HCT116 (cell line): ENCODE measurements around the gene MTG1. TPM values are rescaled to one million over a fixed set of nuclear protein-coding genes. Genes with fewer than 3 reads are reported as not detected.

Experiments
- ATAC-seq: fragments of 200-7000 bp; cut with Tn5 transposase; 2 replicates; pipeline ENCODE4 v1.9.1; 2020; ENCODE audit warnings: mild to moderate bottlenecking, moderate library complexity
- BruUV-seq: library from RNA; stranded (reverse); fragments of 400-500 nt; replicated peaks from 2 replicates; lab custom pipeline; 2021; lab: Mats Ljungman, UMichigan
- CTCF ChIA-PET: fragments of 300-600 bp; sonication (Branson Sonifier 250); formaldehyde crosslinking; loops from one replicate; lab custom pipeline; 2021; ENCODE audit warnings: antibody characterized with exemption; lab: Charles Lee
- POLR2A ChIA-PET: fragments of 300-600, 350-600 bp; sonication (Branson Sonifier 250); formaldehyde crosslinking; loops from one replicate; lab custom pipeline; 2021; ENCODE audit warnings: antibody characterized with exemption; lab: Charles Lee
- RAD21 ChIA-PET, 2 experiments: fragments of 300-600 bp; sonication (Branson Sonifier 250); formaldehyde crosslinking; loops; one replicate each; lab custom pipeline; 2023; ENCODE audit warnings: low total read pairs in 2 of 2; ENCODE audit not compliant: uncharacterized antibody in 2 of 2, unreplicated experiment in 2 of 2, low non-redundant PET in 1 of 2; lab: Charles Lee
- DNase-seq: peaks from one replicate; pipeline ENCODE4 v3.0.0-alpha.2; 2010; ENCODE audit warnings: low read depth, low spot score
- H2AFZ ChIP-seq: fragments of 200-600 bp; shearing (Covaris generic), sonication (generic); 2 replicates; pipeline ENCODE4 v1.6.1; 2017; ENCODE audit warnings: low read depth, mixed run types, mixed read lengths, antibody characterized with exemption, low read length; ENCODE audit not compliant: poor library complexity, severe bottlenecking
- H3K27ac ChIP-seq: 2 replicates; pipeline ENCODE4 v1.5.1; 2012; ENCODE audit warnings: low read depth, low read length
- H3K27me3 ChIP-seq: fragments of 200-600 bp; sonication (generic); 2 replicates; pipeline ENCODE4 v1.6.1; 2016; ENCODE audit warnings: mixed run types, low read length, mixed read lengths; ENCODE audit not compliant: insufficient read depth
- H3K36me3 ChIP-seq, 2 experiments: fragments of 200-500 bp in 1 of 2; fragments of 200-600 bp in 1 of 2; sonication (Bioruptor generic) in 1 of 2; sonication (generic) in 1 of 2; 2 replicates each; pipeline versions ENCODE4 v1.5.1 to v1.6.1; 2014 to 2016; ENCODE audit warnings: low read length in 2 of 2, inconsistent platforms in 1 of 2, mixed read lengths in 1 of 2, mixed run types in 1 of 2; ENCODE audit not compliant: insufficient read depth in 2 of 2, control insufficient read depth in 1 of 2
- H3K4me1 ChIP-seq, 2 experiments: fragments of 200-600 bp in 1 of 2; sonication (generic) in 1 of 2; 2 replicates each; pipeline versions ENCODE4 v1.5.1 to v1.6.1; 2012 to 2017; ENCODE audit warnings: low read length in 2 of 2, inconsistent platforms in 1 of 2, mild to moderate bottlenecking in 1 of 2, mixed read lengths in 1 of 2, mixed run types in 1 of 2, moderate library complexity in 1 of 2; ENCODE audit not compliant: insufficient read depth in 2 of 2, control insufficient read depth in 1 of 2
- H3K4me2 ChIP-seq: fragments of 200-600 bp; sonication (generic); 2 replicates; pipeline ENCODE4 v1.6.1; 2017; ENCODE audit warnings: mixed run types, low read length, mixed read lengths
- H3K4me3 ChIP-seq, 2 experiments: fragments of 200-600 bp in 1 of 2; sonication (generic) in 1 of 2; replicated peaks in 1 of 2; 2 replicates each; pipeline ENCODE4 v1.5.1; 2011 to 2016; ENCODE audit warnings: low read length in 2 of 2, control low read depth in 1 of 2, low read depth in 1 of 2, mild to moderate bottlenecking in 1 of 2, mixed read lengths in 1 of 2, mixed run types in 1 of 2
- H3K79me2 ChIP-seq: fragments of 200-600 bp; sonication (generic); 2 replicates; pipeline ENCODE4 v1.6.1; 2017; ENCODE audit warnings: mild to moderate bottlenecking, mixed run types, low read length, moderate library complexity, mixed read lengths; ENCODE audit not compliant: insufficient read depth
- H3K9ac ChIP-seq: fragments of 200-600 bp; sonication (generic); 2 replicates; pipeline ENCODE4 v1.6.1; 2016; ENCODE audit warnings: low read length, mixed read lengths
- H3K9me2 ChIP-seq: fragments of 200-600 bp; sonication (generic), shearing (Covaris generic); 2 replicates; pipeline ENCODE4 v1.6.1; 2017; ENCODE audit warnings: mixed run types, mild to moderate bottlenecking, moderate library complexity; ENCODE audit not compliant: insufficient read depth
- H3K9me3 ChIP-seq, 2 experiments: fragments of 200-500 bp in 1 of 2; fragments of 200-600 bp in 1 of 2; sonication (Bioruptor generic) in 1 of 2; sonication (generic) in 1 of 2; 2 replicates each; pipeline ENCODE4 v1.6.1; 2014 to 2017; ENCODE audit warnings: low read length in 2 of 2, mixed read lengths in 2 of 2, inconsistent platforms in 1 of 2, low read depth in 1 of 2, mild to moderate bottlenecking in 1 of 2, mixed run types in 1 of 2, moderate library complexity in 1 of 2; ENCODE audit not compliant: control insufficient read depth in 1 of 2, insufficient read depth in 1 of 2
- H4K20me1 ChIP-seq: fragments of 200-600 bp; sonication (generic), shearing (Covaris generic); 2 replicates; pipeline ENCODE4 v1.6.1; 2017; ENCODE audit warnings: mixed run types, mild to moderate bottlenecking, moderate library complexity; ENCODE audit not compliant: insufficient read depth
- ATF3 ChIP-seq: IDR thresholded peaks from 2 replicates; pipeline ENCODE4 v1.6.1; 2012
- CEBPB ChIP-seq: IDR thresholded peaks from 2 replicates; pipeline ENCODE4 v1.6.1; 2012; ENCODE audit warnings: low read depth
- CTCF ChIP-seq, 3 experiments: fragments of 200-600 bp in 1 of 3; sonication (generic) in 1 of 3; IDR thresholded peaks in 2 of 3; conservative IDR thresholded peaks in 1 of 3; 2 replicates each; pipeline ENCODE4 v1.5.1; 2012 to 2017; ENCODE audit warnings: low read depth in 2 of 3, low read length in 2 of 3, antibody characterized with exemption in 1 of 3, borderline replicate concordance in 1 of 3, control low read depth in 1 of 3, mild to moderate bottlenecking in 1 of 3, mixed read lengths in 1 of 3, mixed run types in 1 of 3, moderate library complexity in 1 of 3; ENCODE audit not compliant: insufficient read depth in 1 of 3
- EGR1 ChIP-seq: IDR thresholded peaks from 2 replicates; pipeline ENCODE4 v1.6.1; 2012; ENCODE audit warnings: low read depth
- ELF1 ChIP-seq: IDR thresholded peaks from 2 replicates; pipeline ENCODE4 v1.6.1; 2012; ENCODE audit warnings: low read depth, borderline replicate concordance
- EZH2 ChIP-seq: fragments of 200-600 bp; sonication (generic); IDR thresholded peaks from 2 replicates; pipeline ENCODE4 v1.6.1; 2017; ENCODE audit warnings: antibody characterized with exemption, mixed run types
- EZH2phosphoT487 ChIP-seq: fragments of 200-600 bp; IDR thresholded peaks from 2 replicates; pipeline ENCODE4 v1.6.1; 2018; ENCODE audit warnings: antibody characterized with exemption, borderline replicate concordance
- FOSL1 ChIP-seq: IDR thresholded peaks from 2 replicates; pipeline ENCODE4 v1.6.1; 2012; ENCODE audit warnings: low read depth
- JUND ChIP-seq: IDR thresholded peaks from 2 replicates; pipeline ENCODE4 v1.6.1; 2012
- POLR2A ChIP-seq: IDR thresholded peaks from 2 replicates; pipeline ENCODE4 v1.7.0; 2011; ENCODE audit warnings: borderline replicate concordance; ENCODE audit not compliant: insufficient read depth, insufficient read length; ENCODE audit errors: extremely low read depth
- POLR2AphosphoS5 ChIP-seq: IDR thresholded peaks from 2 replicates; pipeline ENCODE4 v1.6.1; 2011; ENCODE audit warnings: mild to moderate bottlenecking, low read depth, low read length, moderate library complexity
- RAD21 ChIP-seq: IDR thresholded peaks from 2 replicates; pipeline ENCODE4 v1.6.1; 2012; ENCODE audit warnings: low read depth, mild to moderate bottlenecking
- REST ChIP-seq: IDR thresholded peaks from 2 replicates; pipeline ENCODE4 v1.6.1; 2012; ENCODE audit warnings: low read depth
- SIN3A ChIP-seq: IDR thresholded peaks from 2 replicates; pipeline ENCODE4 v1.6.1; 2012; ENCODE audit warnings: low read depth
- SP1 ChIP-seq: IDR thresholded peaks from 2 replicates; pipeline ENCODE4 v1.6.1; 2012; ENCODE audit warnings: low read depth
- SRF ChIP-seq: IDR thresholded peaks from 2 replicates; pipeline ENCODE4 v1.6.1; 2012; ENCODE audit warnings: low read depth
- TCF7L2 ChIP-seq: IDR thresholded peaks from 2 replicates; pipeline ENCODE4 v1.7.0; 2011; ENCODE audit warnings: borderline replicate concordance, inconsistent platforms; ENCODE audit not compliant: insufficient read depth, insufficient read length; ENCODE audit errors: extremely low read depth
- ZBTB33 ChIP-seq: IDR thresholded peaks from 2 replicates; pipeline ENCODE4 v1.6.1; 2011; ENCODE audit warnings: mild to moderate bottlenecking, low read length, moderate library complexity; ENCODE audit not compliant: insufficient replicate concordance; ENCODE audit errors: extremely low read depth
- ZFX ChIP-seq: fragments of 450-650 bp; IDR thresholded peaks from 2 replicates; pipeline ENCODE4 v1.6.1; 2017
- ZNF274 ChIP-seq: fragments of 200-500 bp; sonication (Bioruptor generic); IDR thresholded peaks from 2 replicates; pipeline ENCODE4 v1.6.1; 2014; ENCODE audit warnings: mild to moderate bottlenecking, low read depth, low read length, inconsistent platforms
- intact Hi-C: fragments of 100-400 bp; cut with micrococcal nuclease; formaldehyde crosslinking; loops from 2 replicates; pipeline ENCODE4 v1.10.0; 2022
- total RNA-seq: library from RNA; stranded (reverse); gene quantifications from one replicate; pipeline ENCODE4 v1.2.1, GENCODE V29; 2021; ENCODE audit not compliant: unreplicated experiment

MTG1 gene
- total RNA-seq, 1 experiment from 2014 or later: 23.1 TPM

GRCh38 chr10:133420579-133420978 lies 26.6 kb downstream of the MTG1 start:
- Histone ChIP-seq H3K9me3 (no peaks in the 10 kb centered on the region), H3K9me2 (no peaks in the 10 kb centered on the region), H3K27me3 (no peaks in the 10 kb centered on the region), H3K4me1 (no peaks in the 10 kb centered on the region), H3K4me3 (no peak overlapping the region), H3K9ac (no peak overlapping the region), H4K20me1 (no peaks in the 10 kb centered on the region), H3K27ac (no peak overlapping the region), H3K4me2 (no peak overlapping the region), H3K36me3 (no peaks in the 10 kb centered on the region; a peak in 1 of 4 replicates), H3K79me2 (no peaks in the 10 kb centered on the region), H2AFZ (no peak overlapping the region)
- TF ChIP-seq POLR2A: no peak
- no peak for TF ChIP-seq ELF1
- no peak for TF ChIP-seq CTCF (IDR thresholded peaks at IDR 0.05 in 2 of 3, conservative IDR thresholded peaks at IDR 0.05 in 1 of 3; ENCODE audit: borderline replicate concordance in 1 of 3, insufficient read depth in 1 of 3, low read depth in 2 of 3, low read length in 2 of 3)
- TF ChIP-seq JUND: no peak
- TF ChIP-seq ZFX: no peak
- TF ChIP-seq REST: no peak
- no peak for TF ChIP-seq ZNF274
- no peak for TF ChIP-seq EGR1
- no peak for TF ChIP-seq ZBTB33
- no peak for TF ChIP-seq SP1
- TF ChIP-seq RAD21: no peak
- TF ChIP-seq EZH2: no peak
- no peak for TF ChIP-seq FOSL1
- TF ChIP-seq TCF7L2: no peak
- no peak for TF ChIP-seq ATF3
- TF ChIP-seq CEBPB: no peak
- no peak for TF ChIP-seq EZH2phosphoT487
- no peak for TF ChIP-seq POLR2AphosphoS5
- no peak for TF ChIP-seq SRF
- no peak for TF ChIP-seq SIN3A
- CTCF ChIA-PET: no interaction called here
- intact Hi-C loops: no loop called here
- ATAC-seq: no peak
- no TSS peak for BruUV-seq
- no peak for DNase-seq
- RAD21 ChIA-PET: no interaction called here
- POLR2A ChIA-PET: no interaction called here
